ENCODE data around the gene NLRP10. TPM values are rescaled to one million over a fixed set of nuclear protein-coding genes. Genes with fewer than 3 reads are reported as not detected.

The NLRP10 gene
- total RNA-seq, 1 experiment from 2014 or later = not detected

- Histone ChIP-seq H3K27me3 (ENCODE audit: insufficient read depth, low read length) (no peaks in the 10 kb centered on the region), H2BK15ac (ENCODE audit: low read depth, low read length) (no peak overlapping the region), H2BK20ac (ENCODE audit: low read depth, low read length, poor library complexity, severe bottlenecking) (no peak overlapping the region), H3K4ac (ENCODE audit: low read depth, low read length) (no peak overlapping the region), H3K9ac (ENCODE audit: extremely low read depth, insufficient read length, low read length) (no peak overlapping the region), H4K91ac (ENCODE audit: insufficient read length, low read depth, low read length) (no peak overlapping the region), H4K8ac (replicated peaks; ENCODE audit: insufficient read length, low read depth, low read length) (no peak overlapping the region), H2BK12ac (ENCODE audit: insufficient read length, low read depth, low read length) (no peak overlapping the region), H4K5ac (ENCODE audit: insufficient read length, low read depth, low read length) (no peak overlapping the region), H3T11ph (ENCODE audit: low read length) (no peak overlapping the region), H3K4me1 (ENCODE audit: insufficient read depth, low read length) (no peaks in the 10 kb centered on the region), H3K14ac (ENCODE audit: insufficient read depth, low read length) (no peak overlapping the region), H3K79me2 (ENCODE audit: insufficient read depth, low read length) (no peaks in the 10 kb centered on the region), H3K9me3 (ENCODE audit: control insufficient read depth, low read depth, low read length) (no peaks in the 10 kb centered on the region), H2BK5ac (ENCODE audit: insufficient read length, low read length) (no peak overlapping the region), H2AK5ac (ENCODE audit: insufficient read length, low read length) (no peak overlapping the region), H3K18ac (ENCODE audit: insufficient read length, low read depth, low read length) (no peak overlapping the region), H3K23me2 (ENCODE audit: insufficient read length, low read depth, low read length, poor library complexity, severe bottlenecking) (no peaks in the 10 kb centered on the region), H3K79me1 (ENCODE audit: insufficient read depth, low read depth, low read length, poor library complexity, severe bottlenecking) (no peaks in the 10 kb centered on the region), H2BK120ac (ENCODE audit: low read depth, low read length, poor library complexity, severe bottlenecking) (no peak overlapping the region), H3K27ac (ENCODE audit: insufficient read length, low read depth, low read length) (no peak overlapping the region), H3K23ac (ENCODE audit: insufficient read length, low read depth, low read length) (no peak overlapping the region), H2AFZ (ENCODE audit: low read length) (no peak overlapping the region), H4K20me1 (ENCODE audit: control insufficient read depth, insufficient read depth, insufficient read length) (no peaks in the 10 kb centered on the region), H3K4me2 (ENCODE audit: insufficient read depth, insufficient read length, low read length) (no peak overlapping the region), H3K56ac (ENCODE audit: insufficient read length, low read depth, low read length) (no peak overlapping the region)
- peaks cover 9% of the 10 kb centered on the region for H3K27me3 Mint-ChIP-seq (ENCODE audit: low read depth)
- no peak for TF ChIP-seq CTCF (conservative IDR thresholded peaks at IDR 0.05)
- DNase-seq = no peak
- H3K4me1 Mint-ChIP-seq = no peaks in the 10 kb centered on the region
- H3K4me3 Mint-ChIP-seq = no peak overlapping the region
- no peaks in the 10 kb centered on the region for H3K36me3 Mint-ChIP-seq (ENCODE audit: insufficient read depth in 1 of 3, low read depth in 3 of 3)
- no CpG with 5 or more reads among the region's 1 CpG for WGBS (ENCODE audit: extremely low coverage, insufficient read length, low lambda C conversion rate)
- H3K9me3 Mint-ChIP-seq = no peaks in the 10 kb centered on the region; a peak in 1 of 5 replicates
- no peak overlapping the region for H3K27ac Mint-ChIP-seq
Measured at GRCh38 chr11:7949934-7950333, 15.3 kb downstream of the NLRP10 start.
